Measurements from ENCODE around the gene SIRT2. TPM values are rescaled to one million over a fixed set of nuclear protein-coding genes. Genes with fewer than 3 reads are reported as not detected.

The SIRT2 gene
- total RNA-seq, 2 experiments from 2014 or later: 60.8 to 67.8 TPM

GRCh38 chr19:38869836-38870607, 29.4 kb downstream of the SIRT2 start:
- Histone ChIP-seq H3K4me1 (ENCODE audit: insufficient read depth, low read length) (peaks cover 52% of the 10 kb centered on the region), H3K27ac (ENCODE audit: low read depth in 1 of 2, low read length in 2 of 2) (peak overlapping the region; percentile 62 to 72), H3K4me3 (ENCODE audit: low read length) (peak overlapping the region; percentile 72), H3K27me3 (ENCODE audit: control insufficient read depth in 1 of 2, insufficient read depth in 2 of 2, low read length in 2 of 2) (no peaks in the 10 kb centered on the region), H3K36me3 (ENCODE audit: insufficient read depth, low read length) (peaks cover 38% of the 10 kb centered on the region), H3K9me3 (ENCODE audit: control insufficient read depth in 1 of 2, insufficient read depth in 1 of 2, low read length in 2 of 2) (no peaks in the 10 kb centered on the region)
- intact Hi-C loops (cut with DNase I, micrococcal nuclease): loop anchor here (1.0 to 5.0 kb wide), 6 partner anchors 18 to 323 kb away; partner anchors contain the start of gene ECH1 (in 2 of the 2)
- Mint-ChIP-seq H3K4me1 (ENCODE audit: low read depth) (peaks cover 66% of the 10 kb centered on the region), H3K4me3 (peak overlapping the region; percentile 86), H3K27me3 (no peaks in the 10 kb centered on the region), H3K36me3 (ENCODE audit: low read depth) (peaks cover 42% of the 10 kb centered on the region), H3K9me3 (no peaks in the 10 kb centered on the region), H3K27ac (peak overlapping the region; percentile 86)
- ChIA-PET CTCF (interaction anchor here (0.8 to 4.0 kb wide), 15 partner anchors 9 to 466 kb away, joined by 3 to 17 read pairs (median 7); partner anchors contain the start of genes ECH1, MRPS12, NFKBIB and RINL), POLR2A (interaction anchor here (0.6 to 10.7 kb wide), 10 partner anchors 8 to 467 kb away, joined by 3 to 170 read pairs (median 6); partner anchors contain the start of genes ACTN4, ECH1, FAM98C and HNRNPL)
- DNase-seq (peak; percentile 87 to 98 (median 95)), ATAC-seq (ENCODE audit: poor library complexity) (peak; percentile 93)
- peak; percentile 88 for TF ChIP-seq CTCF (IDR thresholded peaks at IDR 0.05)

GRCh38 chr19:38869160-38869835, 30.1 kb downstream of the SIRT2 start:
- intact Hi-C loops (cut with DNase I, micrococcal nuclease): loop anchor here (1.0 to 5.0 kb wide), 4 partner anchors 17 to 137 kb away; partner anchors contain the start of gene ECH1 (in 1 of the 2)
- Mint-ChIP-seq H3K4me1 (ENCODE audit: low read depth) (peaks cover 73% of the 10 kb centered on the region), H3K36me3 (ENCODE audit: low read depth) (peaks cover 41% of the 10 kb centered on the region), H3K9me3 (no peaks in the 10 kb centered on the region), H3K27ac (peak overlapping the region; percentile 86), H3K4me3 (peak overlapping the region; percentile 85), H3K27me3 (no peaks in the 10 kb centered on the region)
- Histone ChIP-seq H3K9me3 (ENCODE audit: control insufficient read depth in 1 of 2, insufficient read depth in 1 of 2, low read length in 2 of 2) (no peaks in the 10 kb centered on the region), H3K4me3 (ENCODE audit: low read length) (peak overlapping the region; percentile 72), H3K4me1 (ENCODE audit: insufficient read depth, low read length) (peaks cover 60% of the 10 kb centered on the region), H3K27ac (ENCODE audit: low read depth in 1 of 2, low read length in 2 of 2) (peak overlapping the region; percentile 43 to 62), H3K36me3 (ENCODE audit: insufficient read depth, low read length) (peaks cover 35% of the 10 kb centered on the region), H3K27me3 (ENCODE audit: control insufficient read depth in 1 of 2, insufficient read depth in 2 of 2, low read length in 2 of 2) (no peaks in the 10 kb centered on the region)
- DNase-seq (peak in 5 of 14 experiments; percentile 22 to 62 (median 51)), ATAC-seq (ENCODE audit: poor library complexity) (no peak)
- POLR2A ChIA-PET: interaction anchor here (0.6 to 10.7 kb wide), 12 partner anchors 9 to 467 kb away, joined by 3 to 170 read pairs (median 6); partner anchors contain the start of genes ACTN4, ECH1, FAM98C and HNRNPL
- TF ChIP-seq CTCF (IDR thresholded peaks at IDR 0.05): no peak
- CTCF ChIA-PET: interaction anchor here (0.5 to 4.0 kb wide), 15 partner anchors 9 to 466 kb away, joined by 3 to 17 read pairs (median 7); partner anchors contain the start of genes ECH1, MRPS12, NFKBIB and RINL

- no peak for TF ChIP-seq CTCF (IDR thresholded peaks at IDR 0.05)
- Mint-ChIP-seq H3K9me3 (no peaks in the 10 kb centered on the region), H3K4me3 (peak overlapping the region; percentile 85), H3K27me3 (no peaks in the 10 kb centered on the region), H3K36me3 (ENCODE audit: low read depth) (peaks cover 34% of the 10 kb centered on the region), H3K4me1 (ENCODE audit: low read depth) (peaks cover 75% of the 10 kb centered on the region), H3K27ac (peak overlapping the region; percentile 86)
- CTCF ChIA-PET: interaction anchor here (0.5 to 4.0 kb wide), 7 partner anchors 19 to 99 kb away, joined by 3 to 17 read pairs (median 10); partner anchors contain the start of genes ECH1, MRPS12, NFKBIB and SARS2
- H3K4me1 ChIP-seq (ENCODE audit: insufficient read depth, low read length): peaks cover 64% of the 10 kb centered on the region
- H3K36me3 ChIP-seq (ENCODE audit: insufficient read depth, low read length): peaks cover 34% of the 10 kb centered on the region
- ATAC-seq (ENCODE audit: poor library complexity) (no peak), DNase-seq (no peak)
- POLR2A ChIA-PET: interaction anchor here (0.8 to 10.7 kb wide), 9 partner anchors 8 to 466 kb away, joined by 3 to 170 read pairs (median 11); partner anchors contain the start of genes ECH1, FAM98C, HNRNPL and MRPS12
- no peaks in the 10 kb centered on the region for H3K9me3 ChIP-seq (ENCODE audit: control insufficient read depth in 1 of 2, insufficient read depth in 1 of 2, low read length in 2 of 2)
- peak overlapping the region in 1 of 2 donors; percentile 43 for H3K27ac ChIP-seq (ENCODE audit: low read depth in 1 of 2, low read length in 2 of 2)
- H3K4me3 ChIP-seq (ENCODE audit: low read length): no peak overlapping the region
- intact Hi-C loops (cut with DNase I, micrococcal nuclease): loop anchor here in 1 of 2 experiments (2.0 to 5.0 kb wide), 3 partner anchors 18 to 136 kb away; partner anchors contain the start of gene ECH1
- H3K27me3 ChIP-seq (ENCODE audit: control insufficient read depth in 1 of 2, insufficient read depth in 2 of 2, low read length in 2 of 2): no peaks in the 10 kb centered on the region
Observed at GRCh38 chr19:38868551-38868950, 30.9 kb downstream of the SIRT2 start.

Measured in CD4-positive, alpha-beta T cell (primary cell).